Subcutaneous abdominal adipose tissue (tissue), 5 donors: ENCODE measurements around the gene KTN1.

Experiments used
- H3K27ac ChIP-seq: one replicate; pipeline ENCODE4 v1.7.0; 2013; ENCODE audit warnings: low read depth, mild to moderate bottlenecking, inconsistent platforms, low read length, moderate library complexity
- H3K27me3 ChIP-seq, 5 donors: one replicate each; pipeline ENCODE4 v1.7.0; 2013; ENCODE audit warnings: low read length in 5 of 5, inconsistent platforms in 1 of 5; ENCODE audit not compliant: control insufficient read depth in 5 of 5, insufficient read depth in 4 of 5
- H3K36me3 ChIP-seq, 5 donors: one replicate each; pipeline ENCODE4 v1.7.0; 2013; ENCODE audit warnings: low read length in 5 of 5; ENCODE audit not compliant: control insufficient read depth in 5 of 5, insufficient read depth in 5 of 5
- H3K4me1 ChIP-seq, 5 donors: one replicate each; pipeline ENCODE4 v1.7.0; 2013; ENCODE audit warnings: low read length in 5 of 5, mild to moderate bottlenecking in 3 of 5, moderate library complexity in 1 of 5; ENCODE audit not compliant: control insufficient read depth in 5 of 5, insufficient read depth in 5 of 5
- H3K4me3 ChIP-seq, 5 donors: one replicate each; pipeline ENCODE4 v1.7.0; 2013; ENCODE audit warnings: low read length in 5 of 5, low read depth in 1 of 5
- H3K9ac ChIP-seq, 5 donors: one replicate each; pipeline ENCODE4 v1.7.0; 2013; ENCODE audit warnings: low read length in 5 of 5, mild to moderate bottlenecking in 4 of 5, moderate library complexity in 3 of 5
- H3K9me3 ChIP-seq, 5 donors: one replicate each; pipeline ENCODE4 v1.7.0; 2013; ENCODE audit warnings: low read length in 5 of 5; ENCODE audit not compliant: control insufficient read depth in 5 of 5
- donor health status: healthy.
- donor health status: healthy.
- donor health status: healthy.
- donor health status: healthy.
- donor health status: healthy.

KTN1 gene

DNA sequence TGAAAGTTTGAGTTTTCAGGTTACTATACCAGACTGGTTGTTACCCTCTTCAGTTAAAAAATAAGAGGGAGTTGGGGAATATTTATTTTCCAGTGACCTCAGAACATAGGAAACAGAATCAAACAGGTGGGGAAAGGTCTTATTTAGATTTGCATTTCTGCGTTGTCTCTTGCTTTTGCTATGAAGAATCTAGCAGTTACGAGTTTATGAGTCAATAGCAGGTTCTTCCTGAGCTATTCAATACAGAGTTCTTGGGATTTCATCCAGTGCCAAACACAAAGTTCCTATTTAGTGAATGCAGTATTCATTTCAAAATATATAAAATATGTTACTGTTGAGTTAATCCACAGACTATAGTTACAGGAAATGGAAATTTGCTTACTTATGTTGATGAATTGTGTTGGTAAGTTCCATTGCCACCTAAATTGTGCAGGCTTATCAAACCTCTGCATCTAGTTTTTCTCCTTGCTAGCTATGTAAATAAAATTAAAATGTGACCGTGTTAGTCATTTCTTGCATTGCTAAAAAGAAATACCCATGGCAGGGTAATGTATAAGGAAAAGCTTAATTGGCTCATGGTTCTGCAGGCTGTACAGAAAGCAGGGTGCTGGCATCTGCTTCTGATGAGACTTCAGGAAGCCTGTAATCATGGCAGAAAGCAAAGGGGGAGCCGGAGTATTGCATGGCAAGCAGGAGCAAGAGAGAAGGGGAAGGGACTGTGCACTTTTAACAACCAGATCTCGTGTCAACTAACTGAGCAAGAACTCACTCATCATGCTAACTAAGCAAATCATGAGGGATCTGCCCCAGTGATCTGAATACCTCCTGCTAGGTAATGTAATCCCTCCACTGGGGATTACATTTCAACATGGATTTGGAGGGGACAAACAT lies 110.2 kb downstream of the KTN1 start:
- Histone ChIP-seq H3K4me1 (no peaks in the 10 kb centered on the region), H3K27ac (no peak overlapping the region), H3K36me3 (peaks cover 13 to 17% (median 15%) of the 10 kb centered on the region in 5 donors), H3K9me3 (no peaks in the 10 kb centered on the region), H3K27me3 (no peaks in the 10 kb centered on the region), H3K9ac (no peak overlapping the region), H3K4me3 (no peak overlapping the region)

DNA sequence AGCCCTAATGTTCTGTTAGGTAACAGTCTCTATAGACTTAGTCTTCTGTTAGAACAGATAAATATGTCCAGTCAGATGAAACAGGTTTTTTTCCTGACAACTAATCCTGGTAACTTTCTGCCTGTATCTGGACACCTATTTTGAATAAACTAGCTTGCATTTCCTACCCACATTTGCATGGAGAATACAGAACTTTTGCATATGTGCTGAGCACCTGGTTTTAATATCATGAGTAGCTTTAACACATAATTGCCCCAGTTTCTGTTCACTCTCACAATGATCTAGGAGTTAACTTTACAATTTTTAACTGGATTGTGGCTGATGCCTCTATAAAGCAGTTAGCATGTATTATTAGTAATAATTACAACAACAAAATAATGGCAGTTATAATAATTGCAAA lies 111.7 kb downstream of the KTN1 start:
- H3K36me3 ChIP-seq, result peaks cover 1 to 6% (median 3%) of the 10 kb centered on the region in 5 donors
- H3K27me3 ChIP-seq, result no peaks in the 10 kb centered on the region
- no peak overlapping the region for H3K4me3 ChIP-seq
- H3K4me1 ChIP-seq, result no peaks in the 10 kb centered on the region
- H3K9me3 ChIP-seq, result no peaks in the 10 kb centered on the region
- H3K27ac ChIP-seq, result no peak overlapping the region
- no peak overlapping the region for H3K9ac ChIP-seq

DNA sequence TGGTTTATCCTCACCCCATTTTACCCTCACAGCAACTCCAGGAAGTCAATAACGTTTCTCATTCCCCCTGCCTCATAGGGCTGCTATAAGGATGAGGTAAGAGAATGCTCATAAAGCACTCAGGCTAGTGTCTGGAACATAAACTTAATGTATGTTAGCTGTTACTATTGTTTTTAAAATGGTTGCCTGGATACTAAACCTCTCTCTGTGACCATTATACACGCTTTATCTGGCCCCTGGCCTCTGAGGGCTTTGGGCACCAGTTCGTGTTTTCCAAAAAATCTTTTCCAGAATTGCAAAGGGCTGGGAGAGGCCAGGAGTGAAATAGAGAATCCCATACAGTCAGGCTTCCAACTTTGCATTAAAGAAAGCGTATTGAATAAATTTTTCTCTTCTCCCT lies 113.9 kb downstream of the KTN1 start:
- H3K27me3 ChIP-seq, result no peaks in the 10 kb centered on the region
- H3K36me3 ChIP-seq, result no peaks in the 10 kb centered on the region
- H3K9ac ChIP-seq, result no peak overlapping the region
- no peak overlapping the region for H3K27ac ChIP-seq
- H3K9me3 ChIP-seq, result no peaks in the 10 kb centered on the region
- H3K4me1 ChIP-seq, result no peaks in the 10 kb centered on the region
- no peak overlapping the region for H3K4me3 ChIP-seq

DNA sequence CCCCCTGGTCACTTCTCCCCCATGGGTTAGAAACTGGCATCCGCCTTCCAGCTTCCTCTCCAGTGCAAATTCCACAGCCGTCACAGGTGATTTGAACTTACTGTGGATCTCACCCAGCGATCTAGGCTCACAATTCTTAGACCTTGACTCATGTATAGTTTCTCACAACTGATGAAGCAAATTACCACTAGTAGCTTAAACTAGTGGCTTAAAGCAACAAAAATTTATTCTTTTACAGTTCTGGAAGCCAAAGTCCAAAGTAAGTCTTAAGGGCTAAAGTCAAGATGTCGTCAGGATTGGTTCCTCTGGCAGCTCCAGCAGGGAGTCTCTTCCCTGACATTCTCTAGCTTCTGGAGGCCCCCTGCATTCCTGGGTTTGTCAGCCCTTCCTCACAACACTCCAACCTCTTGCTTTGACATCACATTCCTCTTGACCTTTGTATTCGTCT lies 117.4 kb downstream of the KTN1 start:
- Histone ChIP-seq H3K27ac (no peak overlapping the region), H3K4me3 (no peak overlapping the region), H3K27me3 (no peaks in the 10 kb centered on the region), H3K36me3 (no peaks in the 10 kb centered on the region), H3K4me1 (no peaks in the 10 kb centered on the region), H3K9ac (no peak overlapping the region), H3K9me3 (no peaks in the 10 kb centered on the region)

DNA sequence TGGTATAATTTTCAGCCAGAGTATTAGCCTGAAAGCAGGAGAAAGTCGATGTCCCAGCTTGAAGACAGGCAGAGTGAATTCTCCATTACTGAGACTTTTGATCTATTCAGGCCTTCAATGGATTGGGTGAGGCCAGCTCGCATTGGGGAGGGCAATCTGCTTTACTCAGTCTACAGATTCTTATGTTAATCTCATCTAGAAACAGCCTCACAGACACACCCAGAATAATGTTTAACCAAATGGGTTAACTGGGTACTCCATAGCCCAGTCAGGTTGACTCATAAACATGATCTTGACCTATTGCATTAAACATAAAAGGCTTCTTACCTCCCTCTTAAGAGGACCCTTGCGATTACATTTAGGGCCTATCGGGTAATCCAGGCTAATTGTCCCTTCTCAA lies 118.0 kb downstream of the KTN1 start:
- no peaks in the 10 kb centered on the region for H3K9me3 ChIP-seq
- no peaks in the 10 kb centered on the region for H3K36me3 ChIP-seq
- no peaks in the 10 kb centered on the region for H3K4me1 ChIP-seq
- H3K4me3 ChIP-seq, result no peak overlapping the region
- H3K27me3 ChIP-seq, result no peaks in the 10 kb centered on the region
- H3K27ac ChIP-seq, result no peak overlapping the region
- H3K9ac ChIP-seq, result no peak overlapping the region

DNA sequence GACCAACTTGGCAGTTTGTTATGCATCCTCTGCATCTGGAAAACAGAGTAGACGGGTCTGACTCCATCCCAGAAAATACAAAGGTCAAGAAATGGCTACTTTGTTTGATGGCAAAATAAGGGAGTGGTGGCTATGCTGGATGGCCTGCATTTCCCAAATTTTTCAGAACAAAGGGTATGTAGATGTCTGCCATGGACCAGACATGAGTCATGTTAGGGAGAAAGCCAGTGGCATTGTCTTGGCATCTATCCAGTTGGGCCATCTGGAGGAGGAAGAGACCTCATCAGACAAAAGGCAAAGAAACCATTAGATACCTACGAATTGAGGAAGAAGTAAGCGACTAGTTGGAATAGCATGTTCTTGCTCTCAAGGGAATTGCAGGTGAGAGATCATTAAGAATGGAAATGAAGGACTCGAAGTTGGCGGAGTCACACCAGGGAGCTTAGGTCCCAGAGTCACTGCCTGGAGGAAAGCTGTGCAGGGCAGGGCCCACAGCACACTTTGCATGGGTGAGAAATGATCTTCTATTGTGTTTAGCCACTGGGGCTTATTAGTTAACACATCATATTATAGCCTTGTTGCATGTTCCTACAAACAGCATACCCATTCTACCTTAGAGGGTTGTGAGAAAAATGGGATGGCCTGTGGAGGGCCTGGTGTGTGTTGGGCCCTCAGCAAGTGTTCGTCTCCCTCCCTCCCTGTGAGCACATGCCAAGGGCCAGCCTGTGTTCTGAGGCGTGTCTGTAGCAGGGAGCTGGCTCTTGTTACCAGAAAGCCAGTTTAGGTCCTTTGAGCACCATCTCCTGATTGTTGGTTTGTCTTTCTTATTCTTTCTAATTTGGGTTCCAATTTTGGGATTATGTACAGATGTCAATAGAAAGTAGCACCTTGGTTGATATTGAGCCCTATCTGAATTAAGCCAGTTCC lies 119.4 kb downstream of the KTN1 start:
- H3K27ac ChIP-seq, result no peak overlapping the region
- H3K9ac ChIP-seq, result no peak overlapping the region
- no peaks in the 10 kb centered on the region for H3K36me3 ChIP-seq
- no peak overlapping the region for H3K4me3 ChIP-seq
- no peaks in the 10 kb centered on the region for H3K27me3 ChIP-seq
- no peaks in the 10 kb centered on the region for H3K4me1 ChIP-seq
- H3K9me3 ChIP-seq, result no peaks in the 10 kb centered on the region

DNA sequence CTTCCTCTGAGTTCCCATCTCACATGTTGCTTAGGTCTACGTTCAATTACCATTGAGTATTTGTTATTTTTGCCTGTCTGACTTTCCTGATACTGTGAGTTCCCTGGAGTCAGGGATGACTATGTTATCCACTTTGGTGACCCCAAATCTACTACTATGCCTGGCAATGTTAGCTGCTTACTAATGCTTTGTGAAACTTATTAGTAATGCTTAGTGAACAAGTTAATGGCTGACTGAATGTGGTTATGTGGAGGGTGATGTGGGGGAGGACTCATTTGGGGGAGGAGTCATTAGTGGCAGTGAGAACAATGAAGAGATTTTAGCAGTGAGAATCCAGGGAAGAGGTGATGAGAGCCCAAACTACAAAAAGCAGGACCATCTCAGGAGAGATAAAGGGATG lies 121.6 kb downstream of the KTN1 start:
- no peak overlapping the region for H3K9ac ChIP-seq
- H3K9me3 ChIP-seq, result no peaks in the 10 kb centered on the region
- H3K4me1 ChIP-seq, result no peaks in the 10 kb centered on the region
- no peaks in the 10 kb centered on the region for H3K27me3 ChIP-seq
- no peak overlapping the region for H3K4me3 ChIP-seq
- H3K36me3 ChIP-seq, result peaks cover 0 to 6% (median 2%) of the 10 kb centered on the region in 5 donors
- H3K27ac ChIP-seq, result no peak overlapping the region

DNA sequence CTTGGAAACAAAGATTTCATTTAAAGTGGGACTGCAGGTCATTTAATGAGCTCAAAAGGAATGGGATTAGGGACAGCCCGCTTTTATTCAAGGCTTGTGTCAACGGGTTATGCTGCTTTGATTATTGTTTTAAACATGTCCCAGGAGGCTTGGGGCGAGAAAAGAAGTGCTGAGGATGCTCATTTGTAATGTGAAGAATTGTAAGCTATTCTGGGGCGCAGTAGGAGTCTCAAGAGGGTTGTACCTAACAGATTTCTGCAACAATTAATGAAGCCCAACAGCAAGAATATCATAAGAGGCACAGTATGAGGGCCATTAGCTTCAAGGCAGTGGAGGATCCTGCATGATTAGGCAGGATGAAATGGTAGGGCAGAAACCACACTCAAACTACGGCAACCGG lies 122.5 kb downstream of the KTN1 start:
- Histone ChIP-seq H3K4me3 (no peak overlapping the region), H3K27me3 (no peaks in the 10 kb centered on the region), H3K9ac (no peak overlapping the region), H3K27ac (no peak overlapping the region), H3K9me3 (no peaks in the 10 kb centered on the region), H3K36me3 (peaks cover 0 to 6% (median 2%) of the 10 kb centered on the region in 5 donors), H3K4me1 (no peaks in the 10 kb centered on the region)

DNA sequence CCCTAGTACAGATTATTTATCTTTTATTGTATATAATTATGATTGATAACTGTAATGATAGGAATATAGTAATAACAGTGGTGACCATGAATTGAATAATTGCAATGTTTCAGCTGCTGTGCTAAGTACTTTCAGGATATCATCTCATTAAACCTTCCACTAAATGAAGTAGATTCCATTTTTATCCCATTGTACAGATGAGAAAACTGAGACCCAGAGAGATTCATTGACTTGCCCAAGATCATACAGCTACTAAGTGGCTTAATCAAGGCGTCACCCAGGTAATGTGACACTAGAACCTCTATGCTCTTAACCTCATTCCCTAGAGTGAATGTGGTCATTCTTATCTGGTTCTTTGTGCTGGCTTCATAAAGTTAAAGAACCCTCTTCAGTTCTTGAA lies 124.6 kb downstream of the KTN1 start:
- H3K27ac ChIP-seq, result no peak overlapping the region
- H3K36me3 ChIP-seq, result peaks cover 0 to 6% (median 2%) of the 10 kb centered on the region in 5 donors
- no peaks in the 10 kb centered on the region for H3K27me3 ChIP-seq
- H3K9ac ChIP-seq, result no peak overlapping the region
- H3K4me1 ChIP-seq, result no peaks in the 10 kb centered on the region
- H3K4me3 ChIP-seq, result no peak overlapping the region
- no peaks in the 10 kb centered on the region for H3K9me3 ChIP-seq
